Measurements from ENCODE around the gene TPO.
"Not testable (repeated sequence)": the region's sequence is repeated elsewhere in the genome, so short reads cannot be mapped to it uniquely, and the experiment has no call there.

Gene TPO

DNA sequence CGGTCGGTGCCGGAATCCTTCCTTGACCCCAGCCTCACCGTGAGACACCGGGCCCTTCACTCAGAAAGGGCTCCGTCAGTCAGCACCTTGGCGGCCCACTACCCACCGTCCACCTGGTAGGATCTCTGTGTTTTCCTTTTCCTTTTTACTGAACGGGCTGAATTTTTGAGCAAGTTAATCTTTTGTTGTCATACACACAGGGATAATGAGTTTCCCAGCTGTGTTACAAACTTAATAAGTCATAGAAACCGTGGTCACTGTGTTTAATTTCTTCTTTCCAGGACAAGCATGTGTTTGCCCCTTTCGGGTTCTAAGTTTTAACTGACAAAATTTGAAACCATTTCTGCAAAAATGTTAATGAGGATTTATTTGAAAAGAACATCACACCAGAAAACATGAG lies 39.0 kb upstream of the TPO start:
- DNase-seq (ENCODE audit: low read depth in 2 of 2): no peak
- TF ChIP-seq, protein P1, sequence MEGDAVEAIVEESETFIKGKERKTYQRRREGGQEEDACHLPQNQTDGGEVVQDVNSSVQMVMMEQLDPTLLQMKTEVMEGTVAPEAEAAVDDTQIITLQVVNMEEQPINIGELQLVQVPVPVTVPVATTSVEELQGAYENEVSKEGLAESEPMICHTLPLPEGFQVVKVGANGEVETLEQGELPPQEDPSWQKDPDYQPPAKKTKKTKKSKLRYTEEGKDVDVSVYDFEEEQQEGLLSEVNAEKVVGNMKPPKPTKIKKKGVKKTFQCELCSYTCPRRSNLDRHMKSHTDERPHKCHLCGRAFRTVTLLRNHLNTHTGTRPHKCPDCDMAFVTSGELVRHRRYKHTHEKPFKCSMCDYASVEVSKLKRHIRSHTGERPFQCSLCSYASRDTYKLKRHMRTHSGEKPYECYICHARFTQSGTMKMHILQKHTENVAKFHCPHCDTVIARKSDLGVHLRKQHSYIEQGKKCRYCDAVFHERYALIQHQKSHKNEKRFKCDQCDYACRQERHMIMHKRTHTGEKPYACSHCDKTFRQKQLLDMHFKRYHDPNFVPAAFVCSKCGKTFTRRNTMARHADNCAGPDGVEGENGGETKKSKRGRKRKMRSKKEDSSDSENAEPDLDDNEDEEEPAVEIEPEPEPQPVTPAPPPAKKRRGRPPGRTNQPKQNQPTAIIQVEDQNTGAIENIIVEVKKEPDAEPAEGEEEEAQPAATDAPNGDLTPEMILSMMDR (IDR thresholded peaks at IDR 0.05; ENCODE audit: low read depth, low read length): no peak
- H3K4me3 ChIP-seq (replicated peaks in 1 of 2; ENCODE audit: low read depth in 2 of 2, low read length in 2 of 2): no peak overlapping the region

DNA sequence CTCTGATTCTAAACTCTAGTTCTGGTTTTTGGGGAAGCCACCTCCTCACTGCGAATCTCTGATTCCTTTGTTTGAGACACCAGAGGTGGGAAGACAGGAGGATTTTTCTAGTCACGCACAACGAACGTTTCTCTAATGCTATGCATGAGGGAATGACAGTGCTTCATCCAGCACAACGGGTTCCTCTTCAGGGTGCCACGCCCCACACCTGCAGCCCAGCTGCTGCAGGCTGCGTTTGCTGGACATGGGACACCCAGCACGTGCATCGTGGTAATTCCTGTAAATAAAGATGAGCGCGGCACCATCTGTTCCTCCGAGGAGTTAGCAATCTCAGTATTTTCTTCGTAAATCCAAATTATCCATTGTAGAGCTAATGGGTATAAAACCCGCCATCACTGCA lies 37.5 kb upstream of the TPO start:
- no peak for DNase-seq (ENCODE audit: low read depth in 2 of 2)
- no peak overlapping the region for H3K4me3 ChIP-seq (replicated peaks in 1 of 2; ENCODE audit: low read depth in 2 of 2, low read length in 2 of 2)
- TF ChIP-seq, protein P1 (IDR thresholded peaks at IDR 0.05; ENCODE audit: low read depth, low read length): no peak

DNA sequence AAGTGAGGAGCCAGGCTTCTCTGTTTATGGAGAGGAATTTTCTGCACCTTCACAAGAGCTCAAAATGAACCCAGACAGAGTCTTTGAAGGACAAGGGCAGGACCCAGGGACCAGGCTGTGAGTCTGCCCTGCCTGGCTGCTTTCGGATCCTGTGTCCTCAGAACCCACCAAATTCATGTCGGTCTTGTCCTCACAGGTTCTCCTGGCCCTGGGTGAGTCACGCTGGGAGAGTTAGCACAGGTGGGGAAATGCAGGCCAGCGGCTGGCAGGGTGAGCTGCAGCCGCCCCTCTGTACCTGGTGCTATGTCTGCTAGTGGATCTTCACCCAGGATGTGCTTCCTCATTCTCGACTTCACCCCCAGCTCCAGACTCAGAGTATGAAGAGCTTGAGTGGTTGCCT lies 35.8 kb upstream of the TPO start:
- TF ChIP-seq, protein P1 (IDR thresholded peaks at IDR 0.05; ENCODE audit: low read depth, low read length): no peak
- no peak for DNase-seq (ENCODE audit: low read depth in 2 of 2)
- H3K4me3 ChIP-seq (replicated peaks in 1 of 2; ENCODE audit: low read depth in 2 of 2, low read length in 2 of 2): no peak overlapping the region

DNA sequence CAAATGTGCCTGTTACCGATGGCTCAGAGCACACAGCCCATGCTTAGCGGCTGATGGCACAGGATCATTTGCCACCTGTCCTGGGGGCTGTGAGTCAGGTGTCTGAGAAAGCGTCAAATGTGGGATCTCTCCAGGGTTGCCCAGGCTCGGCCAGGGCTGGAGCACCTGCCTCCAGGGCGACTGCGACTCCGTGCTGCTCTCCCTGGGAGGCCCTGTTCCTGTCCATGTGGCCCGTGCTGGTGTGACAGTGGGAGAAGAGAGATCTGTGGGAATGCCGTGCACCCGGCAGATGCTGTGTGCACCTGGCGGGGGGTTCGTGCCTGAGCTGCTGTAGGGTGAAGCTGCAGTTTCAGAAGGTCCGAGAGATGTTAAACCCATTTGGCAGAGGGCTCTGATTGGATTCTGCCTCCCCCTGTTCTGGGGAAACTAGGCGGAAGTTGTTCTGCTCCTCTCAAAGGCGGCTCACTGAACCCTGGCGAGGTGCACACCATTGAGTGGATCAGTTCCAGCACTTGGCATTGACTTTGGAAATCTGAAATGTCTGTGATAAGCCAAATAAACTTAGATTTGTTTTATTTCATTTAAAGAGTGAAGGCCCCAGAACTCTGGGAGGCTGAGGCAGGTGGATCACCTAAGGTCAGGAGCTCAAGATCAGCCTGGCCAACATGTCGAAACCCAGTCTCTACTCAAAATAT lies 34.7 kb upstream of the TPO start:
- H3K4me3 ChIP-seq (replicated peaks in 1 of 2; ENCODE audit: low read depth in 2 of 2, low read length in 2 of 2): no peak overlapping the region
- no peak for DNase-seq (ENCODE audit: low read depth in 2 of 2)
- TF ChIP-seq, protein P1 (IDR thresholded peaks at IDR 0.05; ENCODE audit: low read depth, low read length): no peak

DNA sequence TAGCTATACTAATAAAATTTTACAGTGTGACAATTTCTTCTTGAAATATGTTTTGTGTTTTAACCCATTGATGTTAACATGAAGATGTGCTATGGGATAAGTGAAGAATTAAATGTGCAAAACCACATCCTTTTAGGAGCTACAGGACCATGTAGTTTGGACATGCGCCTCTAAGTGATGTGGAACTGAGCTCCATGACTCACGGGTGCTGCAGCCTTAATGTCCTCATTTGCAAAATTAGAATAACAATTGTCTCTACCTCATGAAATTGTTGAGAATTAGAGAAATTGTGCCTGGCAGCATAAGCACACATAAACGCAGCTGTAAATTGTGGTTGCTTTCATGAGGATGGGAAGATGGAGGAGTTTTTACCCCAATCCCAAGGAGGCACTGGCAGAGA lies 31.6 kb upstream of the TPO start:
- TF ChIP-seq, protein P1 (IDR thresholded peaks at IDR 0.05; ENCODE audit: low read depth, low read length): no peak
- no peak for DNase-seq (ENCODE audit: low read depth in 2 of 2)
- no peak overlapping the region for H3K4me3 ChIP-seq (replicated peaks in 1 of 2; ENCODE audit: low read depth in 2 of 2, low read length in 2 of 2)

DNA sequence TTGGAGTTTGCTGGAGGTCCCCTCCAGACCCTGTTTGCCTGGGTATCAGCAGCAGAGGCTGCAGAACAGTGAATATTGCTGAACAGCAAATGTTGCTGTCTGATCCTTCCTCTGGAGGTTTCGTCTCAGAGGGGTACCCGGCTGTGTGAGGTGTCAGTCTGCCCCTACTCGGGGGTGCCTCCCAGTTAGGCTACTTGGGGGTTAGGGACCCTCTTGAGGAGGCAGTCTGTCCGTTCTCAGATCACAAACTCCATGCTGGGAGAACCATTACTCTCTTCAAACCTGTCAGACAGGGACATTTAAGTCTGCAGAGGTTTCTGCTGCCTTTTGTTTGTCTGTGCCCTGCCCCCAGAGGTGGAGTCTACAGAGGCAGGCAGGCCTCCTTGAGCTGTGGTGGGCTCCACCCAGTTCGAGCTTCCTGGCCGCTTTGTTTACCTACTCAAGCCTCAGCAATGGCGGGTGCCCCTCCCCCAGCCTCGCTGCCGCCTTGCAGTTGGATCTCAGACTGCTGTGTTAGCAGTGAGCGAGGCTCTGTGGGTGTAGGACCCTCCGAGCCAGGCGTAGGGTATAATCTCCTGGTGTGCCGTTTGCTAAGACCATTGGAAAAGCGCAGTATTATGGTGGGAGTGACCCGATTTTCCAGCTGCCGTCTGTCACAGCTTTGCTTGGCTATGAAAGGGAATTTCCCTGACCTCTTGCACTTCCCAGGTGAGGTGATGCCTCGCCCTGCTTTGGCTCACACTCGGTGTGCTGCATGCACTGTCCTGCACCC lies 25.1 kb upstream of the TPO start:
- DNase-seq (ENCODE audit: low read depth in 2 of 2); H3K4me3 ChIP-seq (replicated peaks in 1 of 2; ENCODE audit: low read depth in 2 of 2, low read length in 2 of 2): not testable (repeated sequence)

DNA sequence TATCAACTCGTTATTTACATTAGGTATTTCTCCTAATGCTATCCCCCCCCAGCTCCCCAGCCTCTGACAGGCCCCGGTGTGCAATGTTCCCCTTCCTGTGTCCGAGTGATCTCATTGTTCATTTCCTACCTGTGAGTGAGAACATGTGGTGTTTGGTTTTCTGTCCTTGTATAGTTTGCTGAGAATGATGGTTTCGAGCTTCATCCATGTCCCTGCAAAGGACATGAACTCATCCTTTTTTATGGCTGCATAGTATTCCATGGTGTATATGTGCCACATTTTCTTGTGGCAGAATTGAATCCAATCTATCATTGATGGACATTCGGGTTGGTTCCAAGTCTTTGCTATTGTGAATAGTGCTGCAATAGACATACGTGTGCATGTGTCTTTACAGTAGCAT lies 23.1 kb upstream of the TPO start:
- not testable (repeated sequence) for DNase-seq (ENCODE audit: low read depth in 2 of 2); H3K4me3 ChIP-seq (replicated peaks in 1 of 2; ENCODE audit: low read depth in 2 of 2, low read length in 2 of 2)

DNA sequence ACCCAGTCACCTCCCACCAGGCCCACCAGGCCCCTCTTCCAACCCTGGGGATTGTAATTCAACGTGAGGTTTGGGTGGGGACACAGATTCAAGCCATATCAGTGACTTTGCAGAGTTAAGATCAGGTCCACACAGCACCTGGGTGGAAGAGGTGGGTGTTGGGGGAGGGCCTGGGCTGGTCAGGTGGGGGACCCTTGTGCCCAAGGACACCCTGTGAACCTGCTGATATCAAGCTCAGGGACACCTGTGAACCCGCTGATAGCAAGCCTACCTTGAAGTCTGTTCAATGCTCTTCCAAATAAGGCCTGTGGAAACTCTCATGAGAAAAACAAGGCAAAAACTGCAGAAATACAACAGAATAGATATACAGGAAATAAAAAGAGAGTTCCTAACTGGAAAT lies 19.9 kb upstream of the TPO start:
- H3K4me3 ChIP-seq (replicated peaks in 1 of 2; ENCODE audit: low read depth in 2 of 2, low read length in 2 of 2): no peak overlapping the region
- no peak for DNase-seq (ENCODE audit: low read depth in 2 of 2)
- TF ChIP-seq, protein P1 (IDR thresholded peaks at IDR 0.05; ENCODE audit: low read depth, low read length): no peak
